ENCODE results near the gene RNF207.

DNA sequence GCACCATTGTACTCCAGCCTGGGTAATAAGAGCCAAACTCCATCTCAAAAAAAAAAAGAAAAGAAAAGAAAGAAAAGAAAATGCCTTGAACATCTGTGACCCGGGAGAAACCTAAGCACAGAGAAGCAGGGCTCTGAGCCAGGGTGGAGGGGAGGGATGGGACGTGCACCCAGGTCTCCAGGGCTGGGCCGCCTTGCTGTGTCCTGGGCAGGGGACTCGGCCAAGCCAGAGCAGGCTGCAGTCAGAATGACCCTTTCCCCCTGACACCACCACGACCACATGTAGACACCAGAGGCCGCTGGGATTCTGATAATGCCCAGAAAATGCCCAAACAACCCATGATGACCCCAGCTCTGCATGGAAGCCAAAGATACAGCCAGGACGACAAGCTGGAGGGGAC is 43.6 kb upstream of the RNF207 start:
- TF ChIP-seq CTCF (conservative IDR thresholded peaks at IDR 0.05; ENCODE audit: low read depth, low read length), result no peak
- no peak for TF ChIP-seq EZH2 (IDR thresholded peaks at IDR 0.05; ENCODE audit: low read length, unreplicated experiment)
- no peak for TF ChIP-seq EZH2phosphoT487 (IDR thresholded peaks at IDR 0.05; ENCODE audit: borderline replicate concordance, low read length)

Measured in PC-3 (cell line).